ENCODE results near the gene ZBTB1. TPM values are rescaled to one million over a fixed set of nuclear protein-coding genes. Genes with fewer than 3 reads are reported as not detected.

The ZBTB1 gene
- total and polyA plus RNA-seq, 10 of the 15 experiments (the other 5 are each of a cell fraction or from before 2014, with no cell fraction given), result 12.3 to 127 (median 40.0) TPM

- TF ChIP-seq SUPT20H (IDR thresholded peaks at IDR 0.05; ENCODE audit: borderline replicate concordance, control insufficient read depth, low read depth, low read length), result no peak
- no peak for TF ChIP-seq PML (IDR thresholded peaks at IDR 0.05; ENCODE audit: low read length)
These were observed 7.8 kb upstream of the ZBTB1 start (continued) for GRCh38 chr14:64496764-64497163.

DNA sequence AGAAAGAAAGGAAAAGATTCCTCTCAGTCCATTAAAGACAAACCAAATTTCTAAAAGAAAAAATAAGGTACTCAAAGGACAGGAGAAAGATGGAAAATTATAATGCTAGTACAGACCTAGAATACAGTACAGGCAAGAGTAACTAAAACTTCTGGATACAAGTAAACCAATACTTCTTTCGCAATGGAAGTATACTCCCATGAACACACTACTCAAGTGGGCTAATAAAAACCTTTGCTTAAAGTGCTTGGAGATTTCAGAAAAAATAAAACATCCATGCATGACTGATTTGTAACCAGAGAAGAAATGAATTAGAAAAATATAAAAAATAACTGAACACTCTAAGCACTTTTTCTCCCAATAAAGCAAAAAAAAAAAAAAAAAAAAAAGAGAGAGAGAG is 4.5 kb upstream of the ZBTB1 start:
- ChIA-PET RAD21 (ENCODE audit: unreplicated experiment) (interaction anchor here (1.1 to 1.7 kb wide), 2 partner anchors 112 to 158 kb away, joined by 3 to 5 read pairs; partner anchors contain the start of gene MTHFD1), CTCF (interaction anchor here (1.2 to 3.5 kb wide), 2 partner anchors 11 to 39 kb away, joined by 3 to 37 read pairs; no protein-coding TSS in a partner anchor), SMC1A (ENCODE audit: uncharacterized antibody, unreplicated experiment) (interaction anchor here (1.5 to 3.4 kb wide), 3 partner anchors 11 to 55 kb away, joined by 5 to 29 read pairs (median 7); no protein-coding TSS in a partner anchor), POLR2A (interaction anchor here (1.0 to 3.1 kb wide), 2 partner anchors 9 to 10 kb away, joined by 4 to 19 read pairs; no protein-coding TSS in a partner anchor)
- H3K9ac ChIP-seq (ENCODE audit: control insufficient read depth, insufficient read depth, low read length), result peak overlapping the region; percentile 49; the same call in 1 of the 2 replicates
- FAIRE-seq (no peak), DNase-seq (ENCODE audit: low read depth, low spot score) (no peak), ATAC-seq (no peak)
- H2AFZ ChIP-seq (ENCODE audit: control insufficient read depth, low read depth, low read length), result no peak overlapping the region
- no peaks in the 10 kb centered on the region for H4K20me1 ChIP-seq (ENCODE audit: control insufficient read depth, insufficient read depth)
- H3K4me1 ChIP-seq (ENCODE audit: control insufficient read depth, insufficient read depth, low read length), result 0 out of 2 replicates have a peak, but pooled peaks cover 3% of the 10 kb centered on the region
- H3K27me3 ChIP-seq (replicated peaks in 1 of 2; ENCODE audit: control insufficient read depth in 2 of 2, insufficient read depth in 2 of 2, low read length in 1 of 2), result no peaks in the 10 kb centered on the region
- H3K79me2 ChIP-seq (ENCODE audit: control insufficient read depth, insufficient read depth, low read length), result peaks cover 81% of the 10 kb centered on the region
- no peaks in the 10 kb centered on the region for H3K9me3 ChIP-seq (replicated peaks; ENCODE audit: control insufficient read depth, insufficient read depth, low read length)
- TF ChIP-seq ATF2 (IDR thresholded peaks at IDR 0.05; ENCODE audit: low read length) (no peak), ZBTB40 (IDR thresholded peaks at IDR 0.05; ENCODE audit: borderline replicate concordance) (peak; percentile 40; the same call in 1 of the 2 replicates)
- BruUV-seq (replicated peaks), result no TSS peak
- H3K4me3 ChIP-seq, result peak overlapping the region; percentile 52; the same call in 1 of the 2 replicates
- intact Hi-C loops (cut with micrococcal nuclease; ENCODE audit: unreplicated experiment), result no loop called here
- no peaks in the 10 kb centered on the region for H3K36me3 ChIP-seq (ENCODE audit: control insufficient read depth in 2 of 2, insufficient read depth in 2 of 2, low read length in 1 of 2)
- WGBS (ENCODE audit: insufficient coverage, insufficient replicate concordance, low lambda C conversion rate, missing lambda C conversion rate), result 100% methylated on average over 1 of the region's 1 CpG
- in situ Hi-C loops (cut with MboI), result no loop called here
- peak overlapping the region; percentile 48 for H3K27ac ChIP-seq (ENCODE audit: control insufficient read depth, insufficient read depth)
- peak overlapping the region; percentile 60 for H3K4me2 ChIP-seq (ENCODE audit: control insufficient read depth, insufficient read depth)

Measured in GM12878 (cell line).